ENCODE data around the gene ZNF37A. TPM values are rescaled to one million over a fixed set of nuclear protein-coding genes. Genes with fewer than 3 reads are reported as not detected.

Gene ZNF37A
- total and polyA plus RNA-seq, 2 experiments from 2014 or later, result 8.7 to 12.2 TPM

- no peaks in the 10 kb centered on the region for H3K27me3 Mint-ChIP-seq (ENCODE audit: insufficient read depth, low read depth, poor library complexity)
- H3K27ac ChIP-seq (ENCODE audit: low read depth), result no peak overlapping the region
- H3K4me1 Mint-ChIP-seq, result no peaks in the 10 kb centered on the region
- no peaks in the 10 kb centered on the region for H3K4me1 ChIP-seq (ENCODE audit: insufficient read depth)
- no peak for DNase-seq (ENCODE audit: low spot score)
- H3K4me3 Mint-ChIP-seq, result no peak overlapping the region
- H3K9me3 Mint-ChIP-seq, result peaks cover 92% of the 10 kb centered on the region
- TF ChIP-seq EZH2 (IDR thresholded peaks at IDR 0.05; ENCODE audit: low read depth, unreplicated experiment) (no peak), CREB1 (CRISPR knock-in tag; IDR thresholded peaks at IDR 0.05; ENCODE audit: low read depth) (no peak), REST (IDR thresholded peaks at IDR 0.05; ENCODE audit: unreplicated experiment) (no peak), NANOG (IDR thresholded peaks at IDR 0.05; ENCODE audit: borderline replicate concordance) (no peak), STAT1 (IDR thresholded peaks at IDR 0.05; ENCODE audit: unreplicated experiment) (no peak), ZNF114 (CRISPR knock-in tag; IDR thresholded peaks at IDR 0.05) (no peak), ZNF331 (CRISPR knock-in tag; IDR thresholded peaks at IDR 0.05; ENCODE audit: low read depth) (no peak)
- no peaks in the 10 kb centered on the region for H3K79me2 ChIP-seq (replicated peaks; ENCODE audit: insufficient read depth)
- H3K9me2 ChIP-seq (ENCODE audit: insufficient read depth), result no peaks in the 10 kb centered on the region
- H2AFZ ChIP-seq, result no peak overlapping the region
- ATAC-seq, result no peak
- no peaks in the 10 kb centered on the region for H3F3A ChIP-seq (replicated peaks; ENCODE audit: low read depth)
- no peaks in the 10 kb centered on the region for H3K27me3 ChIP-seq (ENCODE audit: insufficient read depth)
- H3K36me3 ChIP-seq (ENCODE audit: insufficient read depth), result no peaks in the 10 kb centered on the region; the same call in 1 of the 2 replicates
- peaks cover 39% of the 10 kb centered on the region for H3K36me3 Mint-ChIP-seq (ENCODE audit: low read depth)
- no peak overlapping the region for H3K27ac Mint-ChIP-seq
- H3K4me3 ChIP-seq, result no peak overlapping the region
- no peak overlapping the region for H3K4me2 ChIP-seq
- no peaks in the 10 kb centered on the region for H4K20me1 ChIP-seq (replicated peaks; ENCODE audit: insufficient read depth)
Observed at GRCh38 chr10:38072552-38072951, 21.6 kb upstream of the ZNF37A start.

GRCh38 chr10:38076687-38077086, 17.4 kb upstream of the ZNF37A start:
- H3K4me1 ChIP-seq (ENCODE audit: insufficient read depth), result no peaks in the 10 kb centered on the region
- H3K79me2 ChIP-seq (replicated peaks; ENCODE audit: insufficient read depth), result no peaks in the 10 kb centered on the region
- no peaks in the 10 kb centered on the region for H3K9me2 ChIP-seq (ENCODE audit: insufficient read depth)
- no peaks in the 10 kb centered on the region for H3F3A ChIP-seq (replicated peaks; ENCODE audit: low read depth)
- H3K9me3 Mint-ChIP-seq, result peaks cover 94% of the 10 kb centered on the region
- H3K4me3 Mint-ChIP-seq, result no peak overlapping the region
- TF ChIP-seq REST (IDR thresholded peaks at IDR 0.05; ENCODE audit: unreplicated experiment) (no peak), STAT1 (IDR thresholded peaks at IDR 0.05; ENCODE audit: unreplicated experiment) (no peak), EZH2phosphoT487 (IDR thresholded peaks at IDR 0.05; ENCODE audit: unreplicated experiment) (no peak), ZNF462 (CRISPR knock-in tag; IDR thresholded peaks at IDR 0.05) (no peak)
- peaks cover 39% of the 10 kb centered on the region for H3K36me3 Mint-ChIP-seq (ENCODE audit: low read depth)
- no peaks in the 10 kb centered on the region for H3K27me3 ChIP-seq (ENCODE audit: insufficient read depth)
- no peaks in the 10 kb centered on the region for H3K27me3 Mint-ChIP-seq (ENCODE audit: insufficient read depth, low read depth, poor library complexity)
- no peak overlapping the region for H3K27ac ChIP-seq (ENCODE audit: low read depth)
- no peaks in the 10 kb centered on the region for H4K20me1 ChIP-seq (replicated peaks; ENCODE audit: insufficient read depth)
- no peak overlapping the region for H3K4me3 ChIP-seq
- H3K4me2 ChIP-seq, result no peak overlapping the region
- no peaks in the 10 kb centered on the region for H3K4me1 Mint-ChIP-seq
- DNase-seq (ENCODE audit: low spot score) (no peak), ATAC-seq (no peak)
- no peak overlapping the region for H3K27ac Mint-ChIP-seq
- no peak overlapping the region for H2AFZ ChIP-seq
- no peaks in the 10 kb centered on the region; the same call in 1 of the 2 replicates for H3K36me3 ChIP-seq (ENCODE audit: insufficient read depth)

All from GM23338 (cell line).